SW480 (cell line): ENCODE results near the gene MORN5.
A peak's percentile ranks its signal among the peaks of the same experiment; 100 is the strongest.

Experiments
- DNase-seq: peaks from one replicate; pipeline ENCODE4 v3.0.0-alpha.2; 2016; ENCODE audit warnings: low spot score

The MORN5 gene

DNA sequence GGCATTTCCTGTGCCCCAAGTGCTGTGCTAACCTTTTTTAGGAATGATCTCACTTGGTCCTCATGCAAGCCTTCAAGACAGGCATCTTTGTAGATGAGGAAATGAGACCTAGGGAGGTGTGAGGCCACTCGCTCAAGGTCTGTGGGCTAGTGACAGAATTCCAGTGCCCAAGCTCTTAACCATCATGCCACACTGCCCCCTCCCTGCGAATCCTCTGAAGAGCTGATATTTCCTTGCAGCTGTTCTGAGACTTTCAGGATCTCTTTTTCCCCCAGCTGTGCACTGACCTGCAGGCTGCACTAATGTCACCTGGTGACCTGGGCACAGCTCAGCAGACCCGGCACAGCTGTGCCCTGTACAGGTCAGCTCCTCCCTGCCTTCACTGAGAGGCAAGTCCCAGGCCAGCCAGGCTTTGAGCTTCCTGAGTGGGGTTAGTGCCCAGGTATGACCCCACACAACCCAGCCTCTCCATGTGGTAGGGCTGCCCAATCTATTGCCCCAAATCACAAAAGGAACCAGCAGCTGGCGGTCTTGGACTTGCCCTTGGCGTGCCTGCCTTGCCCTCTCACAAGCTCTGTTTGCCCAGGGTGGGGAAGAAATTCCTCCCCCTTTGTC lies 32.7 kb downstream of the MORN5 start:
- peak; percentile 58 for DNase-seq

DNA sequence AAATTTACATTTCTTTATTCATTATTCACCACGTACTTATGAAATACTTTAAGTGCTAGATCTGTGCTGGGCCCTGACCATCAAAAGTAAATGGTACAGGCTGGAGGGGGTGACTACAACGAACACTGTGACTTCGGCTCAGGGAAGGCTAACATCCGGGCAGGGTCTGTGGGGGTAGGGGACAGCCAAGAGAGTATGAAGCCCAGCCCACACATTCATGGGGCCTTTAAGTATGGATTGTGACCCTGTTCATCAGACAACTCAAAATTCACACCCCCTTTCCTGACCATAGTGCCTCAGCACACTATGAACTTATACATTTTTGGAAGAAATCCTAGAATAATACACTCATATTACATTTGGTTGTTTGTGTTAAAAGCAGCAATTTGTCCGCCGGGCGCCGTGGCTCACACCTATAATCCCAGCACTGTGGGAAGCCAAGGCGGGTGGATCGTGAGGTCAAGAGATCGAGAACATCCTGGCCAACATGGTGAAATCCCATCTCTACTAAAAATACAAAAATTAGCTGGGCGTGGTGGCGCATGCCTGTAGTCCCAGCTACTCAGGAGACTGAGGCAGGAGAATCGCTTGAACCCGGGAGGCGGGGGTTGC lies 33.3 kb downstream of the MORN5 start:
- no peak for DNase-seq

DNA sequence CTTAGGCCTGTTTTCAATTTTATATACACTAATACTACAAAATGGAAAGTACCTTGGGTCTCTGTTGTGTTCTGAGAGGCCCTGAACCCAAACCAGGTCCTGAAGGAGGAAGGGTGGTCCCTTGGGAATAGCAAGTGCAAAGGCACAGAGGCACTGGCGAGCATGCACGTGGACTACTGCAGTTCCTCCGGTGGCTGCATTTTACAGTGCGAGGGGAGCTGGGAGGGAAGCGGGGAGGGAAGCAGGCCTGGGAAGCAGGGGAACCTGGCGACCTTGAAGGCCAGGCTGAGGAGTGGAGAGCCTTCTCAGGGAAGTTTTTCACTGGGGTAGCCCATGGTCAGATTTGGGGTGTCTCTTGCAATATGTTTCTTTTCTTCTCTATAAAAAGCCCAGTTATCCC lies 33.9 kb downstream of the MORN5 start:
- no peak for DNase-seq

DNA sequence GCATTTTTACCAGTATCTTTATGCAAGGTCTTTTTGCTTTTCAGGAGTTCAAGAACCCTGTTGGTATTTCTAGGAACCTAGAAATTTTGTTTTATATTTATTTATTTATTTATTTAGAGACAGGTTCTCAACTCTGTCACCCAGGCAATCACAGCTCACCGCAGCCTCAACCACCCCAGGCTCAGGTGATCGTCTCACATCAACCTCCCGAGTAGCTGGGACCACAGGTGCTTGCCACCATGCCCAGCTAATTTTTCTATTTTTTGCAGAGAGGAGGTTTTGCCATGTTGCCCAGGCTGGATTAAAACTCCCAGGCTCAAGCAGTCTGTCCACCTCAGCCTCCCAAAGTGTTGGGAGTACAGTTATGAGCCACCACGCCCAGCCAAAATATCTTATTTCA lies 36.2 kb downstream of the MORN5 start:
- no peak for DNase-seq

DNA sequence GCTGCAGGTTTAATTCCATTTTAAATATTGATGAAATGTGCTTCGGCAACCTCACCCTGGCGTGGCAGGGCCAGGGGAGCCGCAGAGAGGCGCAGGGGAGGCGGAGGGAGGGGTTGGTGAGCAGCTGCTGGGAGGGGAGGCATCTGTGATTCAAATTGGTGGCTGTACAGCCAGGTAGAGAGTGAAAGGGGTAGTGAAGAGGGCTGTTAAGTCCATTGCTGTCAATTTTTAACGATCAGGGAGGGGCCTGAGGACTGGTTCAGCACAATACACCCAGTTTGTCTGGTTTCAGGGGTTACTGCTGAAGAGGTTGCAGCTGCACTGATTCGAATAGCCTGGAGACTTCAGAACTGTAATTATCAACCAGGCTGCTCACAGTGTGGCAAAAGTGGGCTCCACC lies 37.7 kb downstream of the MORN5 start:
- DNase-seq = no peak

DNA sequence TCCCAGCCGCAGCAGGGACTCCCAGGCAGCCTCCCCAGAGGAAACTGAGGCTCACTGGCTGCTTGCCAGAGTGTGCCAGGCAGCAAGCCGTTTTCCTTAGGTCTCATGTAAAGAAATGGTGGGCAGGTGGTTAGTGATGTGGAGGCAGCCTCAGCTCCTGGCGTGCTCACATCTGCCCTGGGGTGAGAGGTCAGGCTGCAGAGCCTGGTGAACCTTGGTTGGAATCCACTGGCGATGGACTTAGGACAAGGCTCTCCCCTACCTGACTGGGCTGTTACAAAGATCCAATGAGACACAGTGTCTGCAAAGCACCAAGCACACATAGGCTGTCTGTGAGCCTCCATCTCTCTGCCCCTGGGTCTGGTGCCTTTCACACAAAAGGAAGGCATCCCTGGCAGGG lies 38.2 kb downstream of the MORN5 start:
- no peak for DNase-seq

DNA sequence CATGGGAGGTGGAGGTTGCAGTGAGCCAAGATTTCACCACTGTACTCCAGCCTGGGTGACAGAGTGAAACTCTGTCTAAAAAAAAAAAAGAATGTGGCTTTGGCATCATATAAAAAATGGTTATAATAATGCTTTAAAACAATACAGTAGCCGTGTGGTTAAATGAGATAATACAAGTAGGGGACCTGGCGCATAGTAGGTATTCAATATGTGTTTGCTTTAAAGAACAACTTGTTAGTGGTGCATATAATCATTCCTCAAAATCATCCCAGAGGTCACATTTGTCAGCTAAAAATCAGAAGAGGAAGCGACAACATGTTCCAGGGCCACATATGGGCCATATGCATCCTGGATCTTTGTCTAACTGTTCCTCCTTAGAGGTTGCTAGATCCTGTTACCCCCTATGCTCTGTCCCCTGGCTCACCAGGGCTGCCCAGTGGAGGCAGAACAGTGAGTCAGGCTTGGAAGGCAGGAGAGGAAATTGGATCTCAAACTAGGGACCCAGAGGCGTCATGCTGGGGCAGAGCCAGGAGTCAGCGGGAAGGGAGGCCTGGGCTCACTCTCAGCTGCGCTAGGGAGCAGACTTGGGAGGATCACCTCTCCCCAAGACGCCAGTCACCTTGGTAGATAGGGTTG lies 41.4 kb downstream of the MORN5 start:
- DNase-seq = no peak

DNA sequence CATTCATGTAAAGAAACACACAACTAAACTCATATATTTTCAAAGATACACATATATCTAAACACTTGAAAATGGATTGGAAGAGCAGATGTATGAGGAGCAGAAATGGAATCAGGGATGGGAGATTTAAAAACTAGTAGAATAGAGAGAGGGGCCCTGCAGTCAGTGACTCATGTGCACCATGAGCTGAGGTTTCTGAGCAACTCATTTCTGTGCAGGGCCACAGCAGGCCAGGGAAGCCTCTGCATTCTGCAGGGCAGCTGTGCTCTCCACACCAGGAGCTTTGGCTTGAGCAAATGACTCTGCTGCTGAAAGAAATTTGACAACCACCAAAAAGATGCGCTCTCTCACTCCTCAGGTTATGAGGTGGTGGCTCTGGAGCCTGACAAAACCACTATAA lies 41.9 kb downstream of the MORN5 start:
- no peak for DNase-seq

DNA sequence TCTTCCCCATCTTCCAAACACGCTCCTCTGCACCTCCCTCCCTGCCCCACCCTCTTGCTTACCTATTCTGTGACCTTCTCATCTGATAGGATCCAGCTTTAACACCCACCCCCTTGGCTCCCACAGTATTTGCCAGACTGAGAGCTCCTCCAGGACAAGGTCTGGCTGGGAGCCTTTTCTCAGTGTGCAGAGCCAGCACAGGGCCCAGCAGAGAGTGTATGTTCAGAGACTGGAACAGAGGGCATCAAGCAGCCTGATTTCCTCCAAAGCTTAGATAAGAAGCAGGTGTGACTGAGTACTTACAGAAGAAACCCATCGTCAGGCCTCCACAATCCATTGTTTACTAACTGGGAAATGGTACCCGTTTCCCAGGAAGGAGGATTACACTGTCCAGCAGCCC lies 42.4 kb downstream of the MORN5 start:
- DNase-seq = no peak

DNA sequence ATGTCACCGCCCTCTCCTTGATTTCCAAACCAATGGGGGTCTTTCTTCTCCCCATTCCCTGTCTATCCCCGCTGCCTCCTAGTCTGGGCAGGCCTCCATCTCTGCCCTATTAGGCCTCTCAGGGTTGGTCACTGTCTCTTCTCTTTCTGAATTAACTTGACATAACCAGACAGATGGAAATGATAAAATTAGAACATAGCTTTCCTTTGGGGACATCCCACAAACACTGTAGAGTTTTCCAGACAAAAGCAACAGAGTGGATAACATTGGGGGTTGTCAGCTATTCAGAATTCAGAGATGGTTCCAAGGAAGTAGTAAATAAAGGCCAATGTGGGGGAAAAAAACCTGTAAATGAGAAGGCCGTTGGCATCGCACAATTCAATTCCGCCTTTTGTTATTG lies 44.3 kb downstream of the MORN5 start:
- DNase-seq = no peak

DNA sequence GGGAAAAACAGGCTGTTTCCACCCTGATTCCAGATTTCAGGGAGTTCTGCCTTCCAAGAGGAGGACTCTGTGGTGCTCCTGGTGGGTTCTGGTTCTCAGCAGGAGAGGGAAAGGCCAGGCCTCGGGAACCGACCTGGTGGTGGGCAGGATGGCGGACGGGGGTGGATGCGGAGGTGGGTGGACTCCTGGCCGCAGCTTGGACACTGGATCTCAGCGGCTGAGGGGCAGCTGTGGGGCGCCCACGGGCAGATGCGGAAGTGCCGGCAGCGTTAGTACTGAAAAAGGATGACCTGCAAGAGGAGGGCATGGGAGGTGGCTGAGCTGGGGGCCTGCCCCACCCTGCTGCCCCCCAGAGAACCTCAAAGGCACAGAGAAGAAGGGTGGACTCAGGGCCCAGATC lies 44.8 kb downstream of the MORN5 start:
- no peak for DNase-seq

DNA sequence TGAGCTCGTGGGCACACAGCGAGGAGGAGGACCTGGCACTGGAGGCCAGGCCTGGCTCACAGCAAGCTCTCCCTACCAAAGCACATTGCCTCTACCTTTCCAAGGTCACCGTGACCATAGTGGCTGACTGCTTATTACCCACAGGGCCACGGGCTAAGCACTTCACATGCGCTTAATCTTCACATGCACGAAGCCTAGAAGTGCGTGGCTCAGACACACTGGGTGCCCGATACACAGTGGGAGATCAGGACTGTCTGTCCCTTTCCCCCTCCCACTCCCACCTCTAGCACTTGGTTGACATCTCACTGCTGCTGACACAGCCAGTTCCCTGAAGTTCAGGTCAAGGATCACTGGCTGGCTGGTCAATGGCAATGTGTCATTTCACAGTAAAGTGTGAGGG lies 45.5 kb downstream of the MORN5 start:
- no peak for DNase-seq

DNA sequence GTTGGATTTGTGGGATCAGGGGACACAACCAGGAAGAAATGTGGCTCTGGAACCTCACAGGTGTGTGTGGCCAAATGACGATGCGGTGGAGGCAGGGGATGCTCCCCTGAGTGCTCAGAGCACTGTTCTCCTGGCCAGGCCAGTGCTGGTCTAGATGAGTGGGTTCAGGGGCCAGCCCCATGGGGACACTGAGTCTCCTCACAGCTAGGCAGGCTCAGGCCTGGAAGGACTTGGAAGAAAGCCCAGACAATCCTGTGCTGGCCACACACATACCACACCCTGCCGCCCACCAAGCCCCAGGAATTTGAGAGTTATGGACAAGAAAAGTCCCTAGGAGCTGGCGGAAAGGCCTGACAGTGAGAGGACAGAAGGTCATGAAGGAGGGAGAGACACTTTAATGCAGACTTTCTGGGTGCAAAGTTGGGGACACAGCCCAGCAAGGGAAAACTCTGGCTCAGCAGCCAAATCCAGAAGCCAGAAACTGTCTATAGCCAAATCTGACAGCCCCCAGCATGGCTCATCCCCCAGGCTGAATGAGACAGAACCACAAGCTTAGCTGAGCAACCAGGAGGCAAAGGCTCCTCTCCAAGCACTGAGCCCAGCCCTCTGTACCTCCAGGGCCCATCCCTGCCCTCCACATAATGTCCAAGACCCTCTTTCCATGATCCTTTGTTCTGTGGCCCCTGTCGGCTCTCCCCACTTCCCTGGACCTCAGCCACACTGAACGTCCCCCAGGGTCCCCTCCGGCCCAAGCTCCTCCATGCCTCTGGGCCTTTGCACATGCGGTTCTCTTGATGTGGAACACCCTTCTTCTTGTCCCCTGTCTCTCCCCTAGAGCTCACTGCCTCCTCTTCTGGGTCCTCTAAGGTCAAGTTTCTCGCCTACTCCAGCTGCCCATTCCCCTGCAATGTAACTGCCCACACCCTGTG lies 46.7 kb downstream of the MORN5 start:
- peak; percentile 53 for DNase-seq

DNA sequence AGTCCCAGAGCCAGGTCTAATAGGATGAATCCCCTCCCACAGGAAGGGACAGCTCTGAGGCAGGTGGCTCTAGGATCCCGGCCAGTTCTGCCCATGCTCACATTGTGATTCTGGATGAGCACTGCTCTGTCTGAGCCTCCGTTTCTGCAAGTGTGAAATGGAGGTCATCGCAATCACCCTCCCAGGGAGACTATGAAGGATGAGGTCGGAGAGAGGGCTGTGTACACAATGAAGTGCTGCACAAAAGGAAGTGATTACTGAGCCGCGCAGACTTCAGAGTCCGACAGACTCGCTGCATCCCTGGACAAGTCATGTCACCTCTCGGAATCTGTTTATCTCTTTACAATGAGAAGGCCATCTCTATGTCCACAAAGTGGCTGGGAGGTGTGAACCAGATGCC lies 47.4 kb downstream of the MORN5 start:
- DNase-seq = no peak

DNA sequence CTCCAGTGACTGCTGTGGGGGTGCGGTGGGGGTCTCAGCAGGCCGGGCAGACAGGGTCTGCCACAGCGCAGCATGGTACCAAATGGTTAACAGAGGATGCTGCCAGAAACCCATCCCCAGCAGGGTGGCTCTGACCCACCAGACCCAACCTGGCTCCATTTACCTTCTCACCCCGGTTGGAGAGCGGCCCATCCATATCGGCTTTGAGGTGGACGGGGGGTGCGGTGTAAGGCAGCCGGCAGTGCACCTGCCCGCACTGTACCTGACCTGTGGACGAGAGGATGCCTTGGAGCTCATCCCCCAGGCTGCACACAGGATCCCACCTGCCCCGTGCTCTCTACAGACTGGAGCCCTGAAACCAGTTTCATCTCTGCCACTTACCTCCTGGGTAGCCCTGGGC lies 49.7 kb downstream of the MORN5 start:
- DNase-seq = no peak

DNA sequence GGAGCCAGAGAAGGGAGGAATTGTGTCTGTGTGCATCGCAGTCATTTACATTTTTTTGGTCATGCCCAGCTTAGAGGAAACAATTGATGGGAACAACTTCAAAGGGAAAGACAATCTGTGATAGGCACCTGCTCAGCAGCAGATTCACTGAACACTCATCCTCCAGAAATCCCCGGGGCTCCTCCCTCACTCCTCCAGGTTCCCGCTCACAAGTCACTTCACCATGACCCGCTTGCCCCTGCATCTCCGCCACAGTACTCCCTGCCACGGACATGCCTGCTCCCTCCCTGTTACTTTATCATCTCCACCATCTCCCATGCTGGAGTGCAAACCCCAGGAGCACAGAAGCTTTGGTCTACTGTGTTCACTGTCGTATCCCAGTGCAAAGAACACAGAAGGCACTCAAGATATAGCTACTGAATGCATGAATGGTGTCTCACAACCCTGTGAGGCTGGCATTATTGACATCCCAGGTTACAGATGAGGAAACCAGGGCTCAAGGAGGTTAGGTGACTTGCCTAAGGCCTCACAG lies 52.8 kb downstream of the MORN5 start:
- peak; percentile 85 for DNase-seq

DNA sequence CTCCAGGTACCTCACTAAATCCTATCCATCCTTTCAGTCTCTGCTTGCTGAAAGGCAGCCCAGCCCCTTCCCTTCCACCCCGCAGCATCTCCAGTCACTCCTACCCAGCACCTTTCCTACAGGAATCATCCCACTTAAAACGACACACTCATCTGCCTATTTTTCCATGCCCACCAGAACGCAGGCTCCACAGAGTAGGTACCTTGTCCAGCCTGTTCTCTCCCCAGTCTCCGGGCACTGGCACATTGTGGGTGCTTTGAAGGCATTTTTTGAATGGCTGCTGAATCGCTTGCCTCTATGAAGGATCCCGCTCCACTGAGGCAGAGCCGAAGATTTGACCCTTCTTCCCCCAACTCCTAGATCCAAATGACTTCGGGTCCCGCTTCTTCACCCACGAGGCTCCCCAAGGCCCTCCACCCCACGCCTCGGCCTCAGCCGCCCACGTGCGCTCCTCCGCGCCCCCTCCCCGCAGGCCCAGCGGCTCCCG lies 53.4 kb downstream of the MORN5 start:
- no peak for DNase-seq

DNA sequence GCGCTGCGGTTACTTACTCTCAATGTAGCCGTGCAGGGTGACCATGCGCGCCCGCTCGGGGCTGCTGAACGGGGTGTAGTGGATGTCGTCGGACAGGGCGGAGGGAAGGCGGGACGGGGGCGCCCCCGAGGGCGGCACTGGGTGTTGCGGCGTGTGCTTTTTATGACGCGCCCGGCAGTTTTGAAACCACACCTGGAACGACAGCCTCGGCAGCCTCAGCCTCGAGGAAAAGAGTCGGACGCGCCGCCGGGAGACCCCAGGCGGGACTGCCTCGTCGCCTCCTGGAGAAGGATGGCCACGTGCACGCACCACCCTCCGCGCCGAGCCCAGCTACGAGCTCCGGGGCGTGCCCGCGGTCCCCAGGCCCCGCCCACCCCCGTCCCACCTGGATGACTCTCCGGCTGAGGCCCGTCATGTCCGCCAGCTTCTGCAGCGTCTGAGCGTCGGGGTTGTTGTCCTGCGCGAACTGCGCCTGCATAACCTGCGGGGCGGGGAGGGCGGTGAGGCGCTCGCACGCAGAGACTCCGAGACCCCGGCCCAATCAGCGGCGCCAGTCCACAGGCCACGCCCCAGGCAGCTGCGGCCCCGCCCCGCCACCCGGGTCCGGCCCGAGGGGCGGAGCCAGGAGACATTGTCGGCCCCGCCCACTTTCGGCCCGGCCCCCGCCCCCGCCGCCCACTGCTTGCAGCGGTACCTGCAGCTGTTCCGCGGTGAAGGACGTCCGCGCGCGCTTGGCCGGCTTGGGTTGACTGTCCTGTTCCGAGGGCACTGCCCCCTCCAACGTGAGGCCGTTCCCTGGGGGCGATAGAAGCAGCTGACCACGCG lies 54.1 kb downstream of the MORN5 start:
- DNase-seq = peak; percentile 91

DNA sequence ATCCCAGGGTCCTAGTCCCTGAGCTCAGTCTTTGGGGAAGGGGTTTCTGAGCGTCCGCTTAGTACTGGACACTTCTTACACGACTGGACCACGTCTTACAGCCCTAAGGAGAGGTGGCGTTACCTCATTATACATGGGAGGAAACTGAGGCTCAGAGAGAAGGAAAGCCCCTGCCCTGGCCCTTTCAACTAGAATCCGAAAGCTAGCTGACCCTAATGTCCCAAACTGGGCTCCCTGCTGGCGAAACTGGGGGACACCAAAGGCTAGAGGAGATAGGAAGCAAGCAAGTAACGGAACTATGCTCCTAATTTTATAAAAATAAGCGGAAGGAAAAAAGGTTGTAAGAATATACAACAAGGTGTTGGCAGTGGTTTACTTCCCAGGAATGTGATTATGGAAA lies 54.8 kb downstream of the MORN5 start:
- no peak for DNase-seq

DNA sequence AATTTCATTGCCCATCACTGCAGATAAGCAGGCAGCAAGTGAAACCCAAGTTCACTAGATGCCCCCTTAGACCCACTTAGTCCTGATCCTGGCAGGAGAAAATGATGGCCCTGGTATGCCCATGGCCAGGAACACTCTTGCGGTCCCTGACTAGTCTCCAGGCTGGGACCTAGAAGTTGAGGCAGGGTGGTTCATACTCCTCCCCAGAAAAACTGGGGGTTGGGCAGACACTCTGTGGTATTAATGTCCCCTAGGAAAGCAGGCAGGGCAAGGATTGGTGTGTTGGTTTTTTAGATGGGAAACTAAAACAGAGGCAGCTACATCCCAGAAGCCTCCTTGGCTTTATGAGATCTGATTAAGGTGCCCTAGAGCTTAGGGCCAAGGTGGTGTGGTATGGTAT lies 56.0 kb downstream of the MORN5 start:
- no peak for DNase-seq

DNA sequence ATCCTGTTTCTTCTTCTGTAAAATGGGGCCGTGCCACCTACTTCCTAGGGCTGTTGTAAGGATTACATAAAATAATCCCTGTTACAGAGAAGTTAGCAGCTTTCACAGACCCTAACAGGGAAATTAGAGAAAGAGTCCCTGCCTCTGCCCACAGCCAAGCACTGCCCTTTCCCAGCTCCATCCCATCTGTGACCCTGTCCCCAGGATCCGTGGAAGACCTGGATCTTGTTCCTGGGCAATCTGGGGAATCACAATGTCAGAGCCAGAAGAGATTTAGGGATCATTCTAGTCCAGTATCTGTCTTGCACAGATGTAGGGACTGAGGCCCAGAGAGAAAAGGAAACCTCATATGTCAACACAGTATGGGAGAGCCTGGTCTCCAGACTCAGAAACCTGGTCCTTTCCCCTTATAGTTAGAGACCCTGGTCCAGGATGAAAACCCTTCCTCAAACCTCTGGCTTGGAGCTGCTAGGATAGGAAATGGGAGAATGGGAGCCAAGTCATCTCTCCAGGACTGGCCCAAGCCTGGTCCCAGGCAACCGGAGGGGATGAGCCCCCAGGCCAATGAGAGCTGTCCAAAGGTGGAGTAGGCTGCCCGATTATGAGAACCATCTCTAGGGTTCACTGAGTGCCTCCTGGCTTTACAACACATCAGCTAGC lies 56.6 kb downstream of the MORN5 start:
- no peak for DNase-seq
